Chondrocyte (in vitro differentiated cells): ENCODE results near the gene EED. TPM values are rescaled to one million over a fixed set of nuclear protein-coding genes. Genes with fewer than 3 reads are reported as not detected.
A peak's percentile ranks its signal among the peaks of the same experiment; 100 is the strongest.

ENCODE experiments used
- DNase-seq: peaks from one replicate; pipeline ENCODE4 v3.0.0; 2021; ENCODE audit warnings: mixed read lengths, low spot score
- H3K27ac Mint-ChIP-seq: one replicate; pipeline ENCODE4 v1.8.0; 2021; ENCODE audit warnings: mild to moderate bottlenecking, moderate library complexity, mixed read lengths; ENCODE audit not compliant: unreplicated experiment
- H3K27me3 Mint-ChIP-seq: 2 replicates; pipeline ENCODE4 v1.8.0; 2021; ENCODE audit warnings: low read depth, mixed read lengths
- H3K36me3 Mint-ChIP-seq: 2 replicates; pipeline ENCODE4 v1.8.0; 2021; ENCODE audit warnings: low read depth, mixed read lengths
- H3K4me1 Mint-ChIP-seq: 2 replicates; pipeline ENCODE4 v1.8.0; 2021; ENCODE audit warnings: low read depth, mild to moderate bottlenecking, mixed read lengths
- H3K4me3 Mint-ChIP-seq: one replicate; pipeline ENCODE4 v1.8.0; 2021; ENCODE audit warnings: mild to moderate bottlenecking, moderate library complexity, mixed read lengths; ENCODE audit not compliant: unreplicated experiment
- H3K9me3 Mint-ChIP-seq: 2 replicates; pipeline ENCODE4 v1.8.0; 2021; ENCODE audit warnings: low read depth, mixed read lengths
- CTCF ChIP-seq: fragments of 200-600 bp; sonication (generic); IDR thresholded peaks from 2 replicates; pipeline ENCODE4 v1.5.0; 2021; ENCODE audit warnings: antibody characterized with exemption, mild to moderate bottlenecking, moderate library complexity
- total RNA-seq: library from RNA; stranded (reverse); gene quantifications from 3 replicates; pipeline ENCODE4 v1.2.1, GENCODE V29; 2021

Gene EED
- total RNA-seq, 1 donor from 2014 or later = 13.8 TPM

- no peaks in the 10 kb centered on the region for H3K27me3 Mint-ChIP-seq
- H3K4me1 Mint-ChIP-seq = no peaks in the 10 kb centered on the region
- no peaks in the 10 kb centered on the region for H3K9me3 Mint-ChIP-seq
- no peak for DNase-seq
- H3K27ac Mint-ChIP-seq = no peak overlapping the region
- no peaks in the 10 kb centered on the region for H3K36me3 Mint-ChIP-seq
- TF ChIP-seq CTCF = no peak
- no peak overlapping the region for H3K4me3 Mint-ChIP-seq
Measured at GRCh38 chr11:86210898-86211297, 33.7 kb upstream of the EED start.

- DNase-seq = no peak
- no peaks in the 10 kb centered on the region for H3K36me3 Mint-ChIP-seq
- no peaks in the 10 kb centered on the region for H3K27me3 Mint-ChIP-seq
Measured at GRCh38 chr11:86211619-86212018, 32.9 kb upstream of the EED start.

GRCh38 chr11:86212019-86212611 lies 32.4 kb upstream of the EED start:
- Mint-ChIP-seq H3K27ac (no peak overlapping the region), H3K36me3 (no peaks in the 10 kb centered on the region), H3K9me3 (no peaks in the 10 kb centered on the region), H3K27me3 (no peaks in the 10 kb centered on the region), H3K4me3 (no peak overlapping the region), H3K4me1 (no peaks in the 10 kb centered on the region)
- no peak for TF ChIP-seq CTCF
- DNase-seq = no peak

More at GRCh38 chr11:86211619-86212018, 32.9 kb upstream of the EED start:
- Mint-ChIP-seq H3K27ac (no peak overlapping the region), H3K4me3 (no peak overlapping the region), H3K4me1 (no peaks in the 10 kb centered on the region), H3K9me3 (no peaks in the 10 kb centered on the region)
- TF ChIP-seq CTCF = no peak

GRCh38 chr11:86214710-86215109 lies 29.8 kb upstream of the EED start:
- Mint-ChIP-seq H3K4me3 (no peak overlapping the region), H3K27ac (no peak overlapping the region), H3K4me1 (peaks cover 11% of the 10 kb centered on the region), H3K36me3 (no peaks in the 10 kb centered on the region), H3K27me3 (no peaks in the 10 kb centered on the region), H3K9me3 (no peaks in the 10 kb centered on the region)
- no peak for DNase-seq
- peak; percentile 23 for TF ChIP-seq CTCF

GRCh38 chr11:86218125-86219084 lies 26.1 kb upstream of the EED start:
- H3K27me3 Mint-ChIP-seq = no peaks in the 10 kb centered on the region
- no peaks in the 10 kb centered on the region for H3K36me3 Mint-ChIP-seq
- H3K4me1 Mint-ChIP-seq = peaks cover 11% of the 10 kb centered on the region
- DNase-seq = no peak
- no peak overlapping the region for H3K27ac Mint-ChIP-seq
- no peaks in the 10 kb centered on the region for H3K9me3 Mint-ChIP-seq
- peak; percentile 93 for TF ChIP-seq CTCF
- H3K4me3 Mint-ChIP-seq = peak overlapping the region; percentile 2
